Measurements from ENCODE around the gene CISD3.

The CISD3 gene

GRCh38 chr17:38705803-38706504 is 24.2 kb upstream of the CISD3 start (continued):
- TF ChIP-seq ZNF518A (tag by site-specific recombination; conservative IDR thresholded peaks at IDR 0.05; ENCODE audit: low read depth) (no peak), PBX3 (CRISPR knock-in tag; IDR thresholded peaks at IDR 0.05) (no peak), ZNF837 (tag by site-specific recombination; IDR thresholded peaks at IDR 0.05) (no peak), ZNF585B (tag by site-specific recombination; IDR thresholded peaks at IDR 0.05) (no peak), ZNF513 (tag by site-specific recombination; IDR thresholded peaks at IDR 0.05) (no peak), TSHZ1 (tag by site-specific recombination; IDR thresholded peaks at IDR 0.05; ENCODE audit: borderline replicate concordance) (no peak), ZXDB (tag by site-specific recombination; IDR thresholded peaks at IDR 0.05) (no peak), YY1 (tag by site-specific recombination; IDR thresholded peaks at IDR 0.05) (no peak), INSM2 (tag by site-specific recombination; IDR thresholded peaks at IDR 0.05) (no peak; the same call in 1 of the 2 replicates), ZNF768 (tag by site-specific recombination; IDR thresholded peaks at IDR 0.05) (no peak), ZNF18 (tag by site-specific recombination; IDR thresholded peaks at IDR 0.05) (no peak), ZNF624 (tag by site-specific recombination; IDR thresholded peaks at IDR 0.05) (no peak), ZEB2 (tag by site-specific recombination; IDR thresholded peaks at IDR 0.05) (peak; percentile 92), ZNF433 (tag by site-specific recombination; IDR thresholded peaks at IDR 0.05; ENCODE audit: low read depth) (no peak), ZBTB11 (tag by site-specific recombination; conservative IDR thresholded peaks at IDR 0.05; ENCODE audit: low read depth) (peak; percentile 47; the same call in 1 of the 2 replicates), ZBTB44 (tag by site-specific recombination; IDR thresholded peaks at IDR 0.05) (no peak), ZNF555 (tag by site-specific recombination; conservative IDR thresholded peaks at IDR 0.05) (no peak), ZNF747 (tag by site-specific recombination; IDR thresholded peaks at IDR 0.05) (no peak)

Measured in HEK293 (cell line).